GM12875 (cell line): Measurements from ENCODE around the gene UCN2.

Source experiments
- H3K4me3 ChIP-seq: one replicate; pipeline ENCODE4 v1.5.1; 2011; ENCODE audit warnings: low read depth, low read length, control low read depth
- CTCF ChIP-seq: IDR thresholded peaks from 2 replicates; pipeline ENCODE4 v1.5.1; 2011; ENCODE audit warnings: low read depth, mild to moderate bottlenecking, control low read depth, inconsistent platforms, low read length, moderate library complexity, borderline replicate concordance; ENCODE audit not compliant: insufficient read depth

The UCN2 gene

DNA sequence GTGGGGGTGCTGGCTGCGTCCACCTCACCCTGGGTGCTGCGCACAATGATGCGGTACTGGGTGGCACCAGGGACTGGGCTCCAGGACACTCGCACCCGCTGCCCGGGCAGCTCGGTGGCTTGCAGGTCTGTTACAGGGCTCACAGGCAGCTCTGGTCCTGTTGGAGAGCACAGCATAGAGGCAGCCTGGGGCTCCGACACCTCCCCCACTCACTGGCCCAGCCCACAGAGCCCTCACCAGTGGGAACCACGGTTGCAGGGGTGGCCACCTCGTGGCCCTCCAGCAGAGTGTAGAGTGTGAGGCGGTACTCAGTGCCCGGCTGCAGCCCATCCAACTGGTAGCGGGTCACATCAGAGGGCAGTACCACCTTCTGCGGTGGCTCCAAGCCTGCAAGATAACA lies 27.9 kb upstream of the UCN2 start:
- TF ChIP-seq CTCF, result no peak
- H3K4me3 ChIP-seq, result no peak overlapping the region

- TF ChIP-seq CTCF, result no peak
- no peak overlapping the region for H3K4me3 ChIP-seq
Measured at GRCh38 chr3:48588230-48588629, 24.6 kb upstream of the UCN2 start.

DNA sequence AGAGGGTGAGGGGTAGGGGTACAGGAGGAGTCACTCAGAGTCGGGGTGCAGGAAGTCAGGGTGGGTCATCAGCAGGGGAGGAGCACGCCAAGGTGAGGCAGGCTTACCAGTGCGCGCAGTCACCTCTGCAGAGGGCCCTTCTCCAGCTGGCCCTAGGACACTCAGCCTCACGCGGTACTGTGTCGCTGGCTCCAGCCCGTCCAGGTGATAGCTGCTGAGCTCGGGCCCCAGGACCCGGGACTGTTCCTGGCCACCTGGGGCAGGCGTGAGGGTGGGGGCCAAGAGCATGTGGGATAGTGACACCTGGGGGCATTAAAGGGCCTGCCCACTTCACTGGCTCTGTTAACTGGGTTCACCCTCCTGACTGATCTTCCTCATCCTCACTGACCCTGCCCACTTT lies 24.1 kb upstream of the UCN2 start:
- no peak overlapping the region for H3K4me3 ChIP-seq
- TF ChIP-seq CTCF, result no peak

- TF ChIP-seq CTCF, result no peak
- H3K4me3 ChIP-seq, result no peak overlapping the region
Measured at GRCh38 chr3:48585411-48585810, 21.8 kb upstream of the UCN2 start.

GRCh38 chr3:48584836-48585235 lies 21.3 kb upstream of the UCN2 start:
- H3K4me3 ChIP-seq, result no peak overlapping the region
- TF ChIP-seq CTCF, result no peak

DNA sequence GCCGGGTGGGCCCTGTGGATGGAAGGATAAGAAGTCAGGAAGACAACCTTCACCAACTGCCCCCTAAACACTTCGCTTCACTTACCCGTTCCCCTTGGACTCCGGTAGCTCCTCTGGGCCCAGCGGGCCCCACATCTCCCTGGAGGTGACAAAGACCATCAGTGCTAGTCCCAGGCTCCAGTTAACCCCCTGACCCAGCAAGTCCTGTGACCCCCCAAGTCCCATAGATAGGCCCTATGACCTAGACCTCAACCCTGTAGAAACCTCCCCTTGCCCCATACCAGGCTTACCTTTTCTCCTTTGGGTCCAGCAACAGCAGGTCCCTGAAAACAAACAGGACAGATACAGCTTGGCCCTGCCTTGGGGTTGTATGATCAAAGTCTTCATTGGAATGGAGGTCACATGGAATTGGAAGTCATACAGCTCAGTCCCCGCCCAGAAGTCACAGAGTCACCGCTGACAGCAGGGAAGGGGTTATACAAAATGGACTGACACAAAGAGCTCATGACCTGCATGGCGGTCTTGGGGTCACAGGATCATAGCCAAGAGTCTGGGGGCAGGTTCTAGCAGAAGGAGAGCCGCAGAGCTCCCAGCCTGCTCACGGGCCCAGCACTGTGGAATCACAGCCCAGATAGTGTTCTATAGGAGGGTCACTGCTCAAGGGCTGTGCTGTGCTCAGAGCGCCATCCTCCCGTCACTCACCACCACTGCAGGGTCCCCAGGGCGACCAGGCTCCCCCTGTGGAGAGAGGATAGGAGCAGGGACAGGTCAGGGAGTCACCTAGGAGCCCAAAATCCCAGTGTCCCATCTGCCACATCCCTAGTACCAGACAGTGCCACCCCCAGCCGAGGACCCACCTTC lies 18.3 kb upstream of the UCN2 start:
- TF ChIP-seq CTCF, result no peak
- H3K4me3 ChIP-seq, result no peak overlapping the region

- TF ChIP-seq CTCF, result no peak
- H3K4me3 ChIP-seq, result no peak overlapping the region
Measured at GRCh38 chr3:48576647-48577046, 13.1 kb upstream of the UCN2 start.
